Stimulated activated naive CD8-positive, alpha-beta T cell treated with anti-CD3 and anti-CD28 coated beads, Interleukin-15, Interleukin-2, amounts not matched to agents 100 ng/mL and 50 ng/mL, for 24 hours (primary cell): Measurements from ENCODE around the gene MYH7.

Experiments used
- H3K27ac Mint-ChIP-seq: one replicate; pipeline ENCODE4 v1.8.0; 2021; ENCODE audit warnings: mild to moderate bottlenecking, mixed read lengths
- H3K27me3 Mint-ChIP-seq: one replicate; pipeline ENCODE4 v1.8.0; 2021; ENCODE audit warnings: mixed read lengths
- H3K36me3 Mint-ChIP-seq: one replicate; pipeline ENCODE4 v1.8.0; 2021; ENCODE audit warnings: low read depth, mixed read lengths
- H3K4me1 Mint-ChIP-seq: one replicate; pipeline ENCODE4 v1.8.0; 2021; ENCODE audit warnings: low read depth, mixed read lengths
- H3K4me3 Mint-ChIP-seq: one replicate; pipeline ENCODE4 v1.8.0; 2021; ENCODE audit warnings: mild to moderate bottlenecking, mixed read lengths
- H3K9me3 Mint-ChIP-seq: one replicate; pipeline ENCODE4 v1.8.0; 2021; ENCODE audit warnings: mixed read lengths

Gene MYH7

GRCh38 chr14:23382731-23383440 lies 52.6 kb downstream of the MYH7 start:
- H3K27ac Mint-ChIP-seq, result no peak overlapping the region
- no peaks in the 10 kb centered on the region for H3K4me1 Mint-ChIP-seq
- H3K9me3 Mint-ChIP-seq, result no peaks in the 10 kb centered on the region
- no peaks in the 10 kb centered on the region for H3K36me3 Mint-ChIP-seq
- H3K4me3 Mint-ChIP-seq, result no peak overlapping the region
- no peaks in the 10 kb centered on the region for H3K27me3 Mint-ChIP-seq

- H3K9me3 Mint-ChIP-seq, result no peaks in the 10 kb centered on the region
- no peaks in the 10 kb centered on the region for H3K27me3 Mint-ChIP-seq
- no peaks in the 10 kb centered on the region for H3K4me1 Mint-ChIP-seq
- H3K4me3 Mint-ChIP-seq, result no peak overlapping the region
- H3K27ac Mint-ChIP-seq, result no peak overlapping the region
- H3K36me3 Mint-ChIP-seq, result no peaks in the 10 kb centered on the region
Observed at GRCh38 chr14:23382276-23382675, 53.2 kb downstream of the MYH7 start.

GRCh38 chr14:23381871-23382270 lies 53.6 kb downstream of the MYH7 start:
- H3K27ac Mint-ChIP-seq, result no peak overlapping the region
- no peaks in the 10 kb centered on the region for H3K9me3 Mint-ChIP-seq
- H3K36me3 Mint-ChIP-seq, result no peaks in the 10 kb centered on the region
- no peaks in the 10 kb centered on the region for H3K27me3 Mint-ChIP-seq
- no peak overlapping the region for H3K4me3 Mint-ChIP-seq
- no peaks in the 10 kb centered on the region for H3K4me1 Mint-ChIP-seq

- H3K36me3 Mint-ChIP-seq, result no peaks in the 10 kb centered on the region
- no peaks in the 10 kb centered on the region for H3K4me1 Mint-ChIP-seq
- no peaks in the 10 kb centered on the region for H3K27me3 Mint-ChIP-seq
- no peak overlapping the region for H3K27ac Mint-ChIP-seq
- H3K9me3 Mint-ChIP-seq, result no peaks in the 10 kb centered on the region
- no peak overlapping the region for H3K4me3 Mint-ChIP-seq
Observed at GRCh38 chr14:23380976-23381375, 54.5 kb downstream of the MYH7 start.

- Mint-ChIP-seq H3K27ac (no peak overlapping the region), H3K4me3 (no peak overlapping the region), H3K9me3 (no peaks in the 10 kb centered on the region), H3K4me1 (no peaks in the 10 kb centered on the region), H3K27me3 (no peaks in the 10 kb centered on the region), H3K36me3 (no peaks in the 10 kb centered on the region)
Observed at GRCh38 chr14:23380197-23380914, 55.1 kb downstream of the MYH7 start.

- no peaks in the 10 kb centered on the region for H3K27me3 Mint-ChIP-seq
- no peaks in the 10 kb centered on the region for H3K36me3 Mint-ChIP-seq
- no peaks in the 10 kb centered on the region for H3K4me1 Mint-ChIP-seq
- H3K9me3 Mint-ChIP-seq, result no peaks in the 10 kb centered on the region
- no peak overlapping the region for H3K27ac Mint-ChIP-seq
- H3K4me3 Mint-ChIP-seq, result no peak overlapping the region
Observed at GRCh38 chr14:23379366-23380196, 55.9 kb downstream of the MYH7 start.

- no peaks in the 10 kb centered on the region for H3K27me3 Mint-ChIP-seq
- no peaks in the 10 kb centered on the region for H3K9me3 Mint-ChIP-seq
- H3K36me3 Mint-ChIP-seq, result no peaks in the 10 kb centered on the region
- H3K4me1 Mint-ChIP-seq, result no peaks in the 10 kb centered on the region
- H3K27ac Mint-ChIP-seq, result no peak overlapping the region
- H3K4me3 Mint-ChIP-seq, result no peak overlapping the region
Observed at GRCh38 chr14:23378612-23379220, 56.7 kb downstream of the MYH7 start.

GRCh38 chr14:23377573-23378563 lies 57.6 kb downstream of the MYH7 start:
- Mint-ChIP-seq H3K4me3 (no peak overlapping the region), H3K27ac (no peak overlapping the region), H3K4me1 (no peaks in the 10 kb centered on the region), H3K36me3 (no peaks in the 10 kb centered on the region), H3K27me3 (no peaks in the 10 kb centered on the region), H3K9me3 (no peaks in the 10 kb centered on the region)

GRCh38 chr14:23377198-23377550 lies 58.3 kb downstream of the MYH7 start:
- H3K4me1 Mint-ChIP-seq, result no peaks in the 10 kb centered on the region
- H3K27ac Mint-ChIP-seq, result no peak overlapping the region
- H3K36me3 Mint-ChIP-seq, result no peaks in the 10 kb centered on the region
- H3K9me3 Mint-ChIP-seq, result no peaks in the 10 kb centered on the region
- H3K27me3 Mint-ChIP-seq, result no peaks in the 10 kb centered on the region
- H3K4me3 Mint-ChIP-seq, result no peak overlapping the region

- H3K36me3 Mint-ChIP-seq, result no peaks in the 10 kb centered on the region
- H3K27ac Mint-ChIP-seq, result no peak within 1 kb of the TSS
- H3K4me3 Mint-ChIP-seq, result no peak within 1 kb of the TSS
- no peaks in the 10 kb centered on the region for H3K27me3 Mint-ChIP-seq
- no peaks in the 10 kb centered on the region for H3K4me1 Mint-ChIP-seq
- no peaks in the 10 kb centered on the region for H3K9me3 Mint-ChIP-seq
Observed at GRCh38 chr14:23376482-23377197, 58.8 kb downstream of the MYH7 start, which contains the start of gene CMTM5. CMTM5 (plus strand) TSS chr14:23377046; CDS start chr14:23377252, 206 bp downstream.

GRCh38 chr14:23375527-23376251 lies 59.8 kb downstream of the MYH7 start:
- Mint-ChIP-seq H3K4me3 (no peak overlapping the region), H3K27ac (no peak overlapping the region), H3K36me3 (no peaks in the 10 kb centered on the region), H3K27me3 (no peaks in the 10 kb centered on the region), H3K4me1 (no peaks in the 10 kb centered on the region), H3K9me3 (no peaks in the 10 kb centered on the region)

GRCh38 chr14:23373041-23373440 lies 62.4 kb downstream of the MYH7 start:
- Mint-ChIP-seq H3K27me3 (peaks cover 9% of the 10 kb centered on the region), H3K27ac (no peak overlapping the region), H3K36me3 (no peaks in the 10 kb centered on the region), H3K4me1 (no peaks in the 10 kb centered on the region), H3K4me3 (no peak overlapping the region), H3K9me3 (no peaks in the 10 kb centered on the region)

- Mint-ChIP-seq H3K4me3 (no peak within 1 kb of the TSS), H3K27me3 (peaks cover 11% of the 10 kb centered on the region), H3K4me1 (no peaks in the 10 kb centered on the region), H3K36me3 (no peaks in the 10 kb centered on the region), H3K27ac (no peak within 1 kb of the TSS), H3K9me3 (no peaks in the 10 kb centered on the region)
Observed at GRCh38 chr14:23372509-23372908, 63.0 kb downstream of the MYH7 start, which contains the start of gene IL25. IL25 (plus strand) TSS chr14:23372809.
